Fibroblast of pulmonary artery (primary cell): Measurements from ENCODE around the gene SKA2.

Experiments
- DNase-seq: peaks from one replicate; pipeline ENCODE4 v3.0.0-alpha.2; 2010; ENCODE audit warnings: low read depth
- H3K4me3 ChIP-seq: replicated peaks from 2 replicates; pipeline ENCODE4 v1.5.1; 2011; ENCODE audit warnings: low read depth, mild to moderate bottlenecking, control low read depth, low read length, moderate library complexity
- TF ChIP-seq, protein P1 (sequence below): IDR thresholded peaks from 2 replicates; pipeline ENCODE4 v1.5.1; 2011; ENCODE audit warnings: mild to moderate bottlenecking, control low read depth, low read length, inconsistent platforms; ENCODE audit errors: missing control alignments

The SKA2 gene

DNA sequence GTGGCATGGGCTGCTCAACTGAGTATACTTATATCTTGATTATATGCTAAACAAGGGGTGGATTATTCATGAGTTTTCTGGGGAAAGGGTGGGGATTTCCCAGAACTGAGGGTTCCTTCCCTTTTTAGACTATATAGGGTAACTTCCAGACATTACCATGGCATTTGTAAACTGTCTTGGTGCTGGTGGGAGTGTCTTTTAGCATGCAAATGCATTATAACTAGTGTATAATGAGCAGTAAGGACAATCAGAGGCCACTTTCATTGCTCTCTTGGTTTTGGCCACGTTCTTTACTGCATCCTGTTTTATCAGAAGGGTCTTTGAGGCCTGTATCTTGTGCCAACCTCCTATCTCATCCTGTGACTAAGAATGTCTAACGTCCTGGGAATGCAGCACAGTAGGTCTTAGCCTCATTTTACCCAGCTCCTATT lies 12.6 kb upstream of the SKA2 start:
- TF ChIP-seq, protein P1, sequence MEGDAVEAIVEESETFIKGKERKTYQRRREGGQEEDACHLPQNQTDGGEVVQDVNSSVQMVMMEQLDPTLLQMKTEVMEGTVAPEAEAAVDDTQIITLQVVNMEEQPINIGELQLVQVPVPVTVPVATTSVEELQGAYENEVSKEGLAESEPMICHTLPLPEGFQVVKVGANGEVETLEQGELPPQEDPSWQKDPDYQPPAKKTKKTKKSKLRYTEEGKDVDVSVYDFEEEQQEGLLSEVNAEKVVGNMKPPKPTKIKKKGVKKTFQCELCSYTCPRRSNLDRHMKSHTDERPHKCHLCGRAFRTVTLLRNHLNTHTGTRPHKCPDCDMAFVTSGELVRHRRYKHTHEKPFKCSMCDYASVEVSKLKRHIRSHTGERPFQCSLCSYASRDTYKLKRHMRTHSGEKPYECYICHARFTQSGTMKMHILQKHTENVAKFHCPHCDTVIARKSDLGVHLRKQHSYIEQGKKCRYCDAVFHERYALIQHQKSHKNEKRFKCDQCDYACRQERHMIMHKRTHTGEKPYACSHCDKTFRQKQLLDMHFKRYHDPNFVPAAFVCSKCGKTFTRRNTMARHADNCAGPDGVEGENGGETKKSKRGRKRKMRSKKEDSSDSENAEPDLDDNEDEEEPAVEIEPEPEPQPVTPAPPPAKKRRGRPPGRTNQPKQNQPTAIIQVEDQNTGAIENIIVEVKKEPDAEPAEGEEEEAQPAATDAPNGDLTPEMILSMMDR, result no peak
- peak; percentile 58 for DNase-seq
- no peak overlapping the region for H3K4me3 ChIP-seq

DNA sequence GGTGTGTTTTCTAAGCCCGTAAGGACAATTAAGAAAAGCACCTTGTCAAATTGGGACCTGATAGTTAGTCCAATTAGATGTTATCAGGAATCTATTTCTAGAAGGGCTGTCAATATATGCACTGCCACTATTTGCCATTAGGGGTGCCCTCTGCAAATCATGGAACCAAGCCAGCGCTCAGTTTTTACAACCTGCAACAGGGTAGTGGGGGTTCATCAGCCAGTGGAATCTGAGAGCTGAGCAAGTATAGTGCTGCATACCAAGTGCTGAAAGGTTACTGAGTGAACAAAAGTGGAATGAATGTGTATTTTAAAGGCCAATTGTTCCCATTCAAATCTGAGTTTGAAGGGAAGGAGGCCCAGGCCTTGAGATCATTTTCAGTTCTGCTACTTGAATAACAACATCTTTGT lies 11.0 kb upstream of the SKA2 start:
- TF ChIP-seq, protein P1, result peak; percentile 66
- no peak overlapping the region for H3K4me3 ChIP-seq
- DNase-seq, result peak; percentile 55

DNA sequence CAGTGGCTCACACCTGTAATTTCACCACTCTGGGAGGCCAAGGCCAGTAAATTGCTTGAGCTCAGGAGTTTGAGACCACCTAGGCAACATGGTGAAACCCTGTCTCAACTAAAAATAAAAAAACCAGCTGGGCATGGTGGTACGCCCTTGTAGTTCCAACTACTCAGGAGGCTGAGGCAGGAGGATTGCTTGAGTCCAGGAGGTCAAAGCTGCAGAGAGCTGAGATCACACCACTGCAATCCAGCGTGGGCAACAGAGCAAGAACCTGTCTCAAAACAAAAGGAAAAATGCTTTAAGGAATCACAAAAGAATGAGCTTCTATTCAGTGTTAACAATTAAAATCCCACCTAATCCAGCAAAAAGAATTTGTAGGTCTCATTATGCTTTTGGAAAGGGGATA lies 6.5 kb upstream of the SKA2 start:
- TF ChIP-seq, protein P1, result no peak
- H3K4me3 ChIP-seq, result no peak overlapping the region
- no peak for DNase-seq

DNA sequence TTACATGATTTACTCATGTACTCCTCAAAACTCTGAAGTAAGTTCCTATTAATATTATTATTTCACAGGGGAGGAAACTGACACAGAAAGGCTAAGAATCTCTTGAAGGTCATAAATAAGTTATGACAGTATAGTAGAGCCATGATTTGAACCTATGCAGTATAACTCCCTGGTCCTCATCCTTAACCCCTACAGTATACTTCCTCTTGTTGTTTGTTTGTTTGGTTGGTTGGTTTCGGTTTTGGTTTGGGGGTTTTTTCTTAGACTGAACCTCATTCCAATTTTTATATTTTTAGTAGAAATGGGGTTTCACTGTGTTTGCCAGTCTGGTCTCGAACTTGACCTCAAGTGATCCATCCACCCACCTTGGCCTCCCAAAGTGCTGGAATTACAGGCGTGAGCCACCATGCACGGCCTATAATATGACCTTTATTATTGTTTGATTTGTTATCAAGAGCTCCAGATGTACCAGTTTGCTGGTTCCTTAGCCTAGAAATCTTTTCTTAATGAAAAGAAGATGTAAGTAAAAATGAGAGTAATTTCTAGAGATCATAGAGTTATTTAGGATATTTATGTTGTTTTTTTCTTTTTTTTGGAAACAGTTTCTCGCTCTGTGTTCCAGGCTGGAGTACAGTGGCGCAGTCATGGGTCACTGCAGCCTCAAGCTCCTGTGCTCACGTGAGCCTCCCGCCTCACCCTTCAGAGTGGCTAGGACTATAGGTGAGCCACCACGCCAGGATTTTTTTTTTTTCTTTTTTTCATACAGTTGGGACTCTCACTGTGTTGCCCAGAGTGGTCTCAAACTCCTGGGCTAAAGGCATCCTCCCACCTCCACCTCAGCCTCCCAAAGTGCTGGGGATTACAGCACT lies 5.4 kb upstream of the SKA2 start:
- no peak overlapping the region for H3K4me3 ChIP-seq
- peak; percentile 18 for DNase-seq
- TF ChIP-seq, protein P1, result no peak

DNA sequence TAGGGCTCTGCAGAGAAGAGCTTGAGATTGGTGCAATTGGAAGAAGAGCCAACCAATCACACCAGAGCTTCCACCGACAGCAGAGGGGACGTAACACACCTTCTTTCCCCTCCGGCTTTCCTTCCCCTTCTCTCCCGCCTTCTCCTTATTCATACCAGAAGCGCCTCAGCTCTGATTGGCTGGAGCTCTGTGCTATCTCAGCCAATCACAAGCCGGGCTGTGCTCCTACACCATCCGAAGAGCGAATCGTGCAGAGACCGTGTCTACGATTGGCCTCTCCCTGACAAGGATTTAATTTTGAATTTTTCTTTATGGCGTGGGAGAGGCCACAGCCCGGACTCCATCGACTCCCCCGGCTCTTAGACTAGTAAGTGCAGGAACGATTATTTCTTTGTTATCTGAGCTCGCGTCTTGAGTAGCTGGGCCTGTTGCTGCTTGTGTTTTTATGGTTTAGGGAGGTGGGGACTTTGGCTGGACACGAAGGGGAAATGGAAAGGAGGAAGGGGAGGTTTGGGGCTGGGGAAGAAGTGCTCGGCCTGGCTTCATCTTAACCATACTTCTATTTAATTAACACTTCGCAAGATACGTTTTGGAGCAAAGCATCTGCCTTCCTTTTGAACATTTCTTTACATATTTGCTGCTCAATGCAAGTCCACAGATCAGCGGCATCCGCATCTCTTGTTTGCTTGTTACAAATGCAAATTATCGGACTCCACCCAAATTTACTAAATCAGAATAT lies 622 bp upstream of the SKA2 start, which contains the start of gene PRR11:
Gene PRR11, plus strand, starts transcription at position 308 of the 739 bp plus-strand sequence. CDS start 14,007 bp downstream, outside the sequence.
- TF ChIP-seq, protein P1, result no peak
- peak within 1 kb of the TSS; percentile 95 for H3K4me3 ChIP-seq
- DNase-seq, result peak; percentile 100

DNA sequence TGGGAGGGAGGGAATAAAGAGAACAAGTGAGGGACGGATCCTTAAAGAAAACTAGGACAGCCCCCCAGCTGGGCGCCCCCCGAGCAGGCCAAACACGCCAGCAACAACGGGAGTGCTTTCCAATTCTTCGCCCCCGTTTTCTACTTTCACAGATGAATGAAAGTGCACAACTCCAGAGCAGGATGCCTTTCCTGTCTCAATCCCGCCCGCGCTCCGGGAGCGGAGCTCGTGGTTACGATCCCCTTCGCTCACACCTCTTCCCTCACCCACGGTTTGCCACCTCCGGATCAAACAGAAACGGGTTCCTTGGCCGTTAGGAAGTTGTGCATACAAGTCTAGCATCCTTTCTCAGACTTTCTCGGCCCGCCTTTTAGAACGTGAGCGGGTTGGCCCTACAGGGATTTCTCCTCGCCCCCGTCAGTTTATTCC lies 680 bp downstream of the SKA2 start:
- H3K4me3 ChIP-seq, result peak overlapping the region; percentile 95
- DNase-seq, result peak; percentile 49
- TF ChIP-seq, protein P1, result no peak
